Prostate gland (tissue), 2 donors: ENCODE results near the gene ARMH3.

Experiments used
- CTCF ChIP-seq, 4 experiments: fragments of 200-600 bp in 2 of 4; fragments of 450-650 bp in 2 of 4; sonication (generic) in 2 of 4; IDR thresholded peaks; 1 replicate in 3 of 4; 2 replicates in 1 of 4; pipeline ENCODE4 v1.5.1; 2016 to 2019; ENCODE audit warnings: antibody characterized with exemption in 4 of 4, mild to moderate bottlenecking in 2 of 4, moderate library complexity in 2 of 4
- POLR2A ChIP-seq: fragments of 450-650 bp; IDR thresholded peaks from one replicate; pipeline ENCODE4 v1.6.1; 2016; ENCODE audit warnings: antibody characterized with exemption, mild to moderate bottlenecking
- POLR2AphosphoS5 ChIP-seq: sonication (generic); formaldehyde crosslinking; IDR thresholded peaks from one replicate; pipeline ENCODE4 v1.6.1; 2017; ENCODE audit warnings: antibody characterized with exemption

DNA sequence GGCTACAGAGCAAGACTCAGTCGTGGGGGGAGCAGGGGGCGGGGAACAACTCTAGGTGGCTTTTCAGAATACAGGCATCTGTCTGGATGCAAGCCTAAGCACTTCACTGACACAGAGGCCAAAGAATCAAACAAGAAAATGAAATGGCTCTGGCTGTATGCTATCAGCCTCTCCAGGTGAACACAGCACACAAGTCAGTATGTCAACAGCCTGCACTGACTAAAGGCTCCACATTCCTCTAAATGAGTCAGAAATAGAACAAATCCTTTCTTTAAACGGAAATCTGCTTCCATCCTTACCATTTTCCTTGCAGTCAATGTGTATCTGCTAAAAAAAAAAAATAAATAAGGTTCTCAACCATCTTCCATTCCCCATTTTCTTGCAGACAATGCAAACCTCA, 88.3 kb downstream of the ARMH3 start:
- no peak for TF ChIP-seq CTCF (IDR thresholded peaks at IDR 0.05)
- TF ChIP-seq POLR2A = no peak
- no peak for TF ChIP-seq POLR2AphosphoS5
